ENCODE results near the gene AGBL4.

DNA sequence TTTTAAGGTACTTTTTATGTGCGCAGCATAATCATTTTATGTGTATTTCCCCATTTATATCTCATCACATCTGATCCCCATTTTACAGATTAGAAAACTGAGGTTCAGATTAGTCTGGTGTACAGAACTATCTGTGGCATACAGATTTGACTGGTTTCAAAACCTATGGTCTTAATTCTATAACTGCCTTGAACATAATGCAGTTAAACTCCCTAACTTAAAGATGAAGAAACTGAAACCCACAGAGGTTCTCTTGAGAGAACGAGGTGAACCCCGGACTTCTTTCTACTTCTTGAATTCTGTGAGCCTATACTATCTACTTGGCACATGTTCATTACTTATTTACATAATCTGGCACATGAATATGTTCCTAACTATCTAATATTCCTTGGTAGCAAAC lies 479.1 kb downstream of the AGBL4 start:
- TF ChIP-seq, protein P1, sequence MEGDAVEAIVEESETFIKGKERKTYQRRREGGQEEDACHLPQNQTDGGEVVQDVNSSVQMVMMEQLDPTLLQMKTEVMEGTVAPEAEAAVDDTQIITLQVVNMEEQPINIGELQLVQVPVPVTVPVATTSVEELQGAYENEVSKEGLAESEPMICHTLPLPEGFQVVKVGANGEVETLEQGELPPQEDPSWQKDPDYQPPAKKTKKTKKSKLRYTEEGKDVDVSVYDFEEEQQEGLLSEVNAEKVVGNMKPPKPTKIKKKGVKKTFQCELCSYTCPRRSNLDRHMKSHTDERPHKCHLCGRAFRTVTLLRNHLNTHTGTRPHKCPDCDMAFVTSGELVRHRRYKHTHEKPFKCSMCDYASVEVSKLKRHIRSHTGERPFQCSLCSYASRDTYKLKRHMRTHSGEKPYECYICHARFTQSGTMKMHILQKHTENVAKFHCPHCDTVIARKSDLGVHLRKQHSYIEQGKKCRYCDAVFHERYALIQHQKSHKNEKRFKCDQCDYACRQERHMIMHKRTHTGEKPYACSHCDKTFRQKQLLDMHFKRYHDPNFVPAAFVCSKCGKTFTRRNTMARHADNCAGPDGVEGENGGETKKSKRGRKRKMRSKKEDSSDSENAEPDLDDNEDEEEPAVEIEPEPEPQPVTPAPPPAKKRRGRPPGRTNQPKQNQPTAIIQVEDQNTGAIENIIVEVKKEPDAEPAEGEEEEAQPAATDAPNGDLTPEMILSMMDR (conservative IDR thresholded peaks at IDR 0.05 in 1 of 2, IDR thresholded peaks at IDR 0.05 in 1 of 2; ENCODE audit: extremely low read depth in 1 of 2, insufficient read depth in 1 of 2, low read depth in 1 of 2, low read length in 2 of 2) = no peak
- TF ChIP-seq EZH2 (IDR thresholded peaks at IDR 0.05; ENCODE audit: borderline replicate concordance, low read length) = no peak

Measured in mammary epithelial cell (primary cell).